Osteoblast (primary cell): ENCODE results near the gene LEF1. TPM values are rescaled to one million over a fixed set of nuclear protein-coding genes. Genes with fewer than 3 reads are reported as not detected.
A peak's percentile ranks its signal among the peaks of the same experiment; 100 is the strongest.

Source experiments
- DNase-seq: peaks from one replicate; pipeline ENCODE4 v3.0.0; 2011; ENCODE audit warnings: low spot score, mixed read lengths; ENCODE audit not compliant: insufficient read length; ENCODE audit errors: missing footprints
- H2AFZ ChIP-seq: 2 replicates; pipeline ENCODE4 v1.6.0; 2011; ENCODE audit warnings: mild to moderate bottlenecking, low read length
- H3K27ac ChIP-seq: 2 replicates; pipeline ENCODE4 v1.5.1; 2011; ENCODE audit warnings: mild to moderate bottlenecking, low read depth, low read length, moderate library complexity
- H3K27me3 ChIP-seq: 2 replicates; pipeline ENCODE4 v1.6.0; 2012; ENCODE audit warnings: mild to moderate bottlenecking, control low read depth, inconsistent platforms, low read length, moderate library complexity; ENCODE audit not compliant: insufficient read depth
- H3K36me3 ChIP-seq: 2 replicates; pipeline ENCODE4 v1.5.1; 2011; ENCODE audit warnings: mild to moderate bottlenecking, low read length, control low read depth, moderate library complexity; ENCODE audit not compliant: insufficient read depth
- H3K4me1 ChIP-seq: 2 replicates; pipeline ENCODE4 v1.5.1; 2011; ENCODE audit warnings: mild to moderate bottlenecking, low read length, control low read depth, moderate library complexity; ENCODE audit not compliant: insufficient read depth
- H3K4me2 ChIP-seq: 2 replicates; pipeline ENCODE4 v1.6.0; 2011; ENCODE audit warnings: mild to moderate bottlenecking, low read length; ENCODE audit not compliant: insufficient read depth
- H3K4me3 ChIP-seq: fragments of 200-600 bp; sonication (generic); 3 replicates; pipeline ENCODE4 v1.5.1; 2012; ENCODE audit warnings: mild to moderate bottlenecking, low read length, inconsistent platforms; ENCODE audit not compliant: insufficient read depth
- H3K79me2 ChIP-seq: 2 replicates; pipeline ENCODE4 v1.6.0; 2012; ENCODE audit warnings: mild to moderate bottlenecking, low read length, control low read depth, inconsistent platforms; ENCODE audit not compliant: insufficient read depth
- H3K9me3 ChIP-seq: 2 replicates; pipeline ENCODE4 v1.5.1; 2011; ENCODE audit warnings: low read depth, low read length, control low read depth
- H4K20me1 ChIP-seq: 2 replicates; pipeline ENCODE4 v1.6.0; 2012; ENCODE audit warnings: mild to moderate bottlenecking, low read length, control low read depth; ENCODE audit not compliant: insufficient read depth
- CTCF ChIP-seq: IDR thresholded peaks from 2 replicates; pipeline ENCODE4 v1.5.1; 2011; ENCODE audit warnings: mild to moderate bottlenecking, low read depth, low read length, moderate library complexity; ENCODE audit errors: extremely low read depth
- total RNA-seq: library from RNA; depleted of rRNA; stranded (reverse); fragments of >200 nt; gene quantifications from 2 replicates; pipeline ENCODE4 v1.2.3, GENCODE V29; 2012

The LEF1 gene
- total RNA-seq, 1 donor: 5.8 TPM

DNA sequence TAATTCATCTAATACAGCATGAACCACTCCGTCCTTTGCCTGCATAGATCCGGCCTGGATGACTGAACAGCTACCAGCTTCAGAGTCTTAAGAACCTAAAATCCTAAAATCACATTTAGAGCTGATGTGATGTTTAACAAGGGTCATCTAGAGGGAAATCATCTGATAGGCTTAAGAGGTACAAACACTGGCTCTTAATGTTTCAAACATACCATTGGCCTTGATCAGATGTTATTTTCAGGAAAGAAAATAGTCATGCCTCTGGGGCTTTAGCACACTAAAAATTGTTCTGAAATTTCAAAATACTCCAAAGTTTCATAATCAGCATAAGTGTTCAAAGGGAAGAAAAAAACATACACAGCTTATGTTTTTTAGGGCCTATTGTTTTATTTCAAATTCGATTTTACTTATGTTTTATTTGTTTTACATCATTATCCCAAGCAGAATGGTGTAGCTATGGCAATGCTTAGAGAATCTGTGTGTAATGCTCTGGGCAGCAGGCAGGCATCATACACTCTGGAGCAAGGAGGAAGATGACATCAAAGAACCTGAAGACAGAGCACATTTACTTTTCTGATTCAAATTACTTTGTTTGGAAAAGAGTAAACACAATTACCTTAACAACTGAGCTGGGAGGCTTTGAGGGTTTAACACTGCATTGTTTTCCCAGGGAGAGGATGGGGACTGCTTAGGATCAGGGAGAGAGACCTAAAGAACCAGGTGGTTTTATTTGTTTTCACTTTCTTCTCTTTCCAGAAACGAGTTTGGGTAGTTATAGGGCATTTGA, 25.3 kb upstream of the LEF1 start:
- Histone ChIP-seq H3K36me3 (no peaks in the 10 kb centered on the region), H3K4me2 (peak overlapping the region; percentile 26), H4K20me1 (no peaks in the 10 kb centered on the region), H3K79me2 (no peaks in the 10 kb centered on the region), H3K27ac (peak overlapping the region; percentile 40), H3K27me3 (no peaks in the 10 kb centered on the region), H3K4me3 (no peak overlapping the region), H2AFZ (peak overlapping the region; percentile 72), H3K4me1 (peaks cover 12% of the 10 kb centered on the region), H3K9me3 (no peaks in the 10 kb centered on the region)
- peak; percentile 83 for DNase-seq
- no peak for TF ChIP-seq CTCF

GRCh38 chr4:108192935-108193334, 24.2 kb upstream of the LEF1 start:
- no peak for DNase-seq
- H3K4me3 ChIP-seq: no peak overlapping the region
- no peak overlapping the region for H3K27ac ChIP-seq
- no peaks in the 10 kb centered on the region for H3K79me2 ChIP-seq
- no peaks in the 10 kb centered on the region for H3K27me3 ChIP-seq
- no peak overlapping the region for H3K4me2 ChIP-seq
- H3K36me3 ChIP-seq: no peaks in the 10 kb centered on the region
- H3K4me1 ChIP-seq: peaks cover 12% of the 10 kb centered on the region
- TF ChIP-seq CTCF: no peak
- no peaks in the 10 kb centered on the region for H3K9me3 ChIP-seq
- no peaks in the 10 kb centered on the region for H4K20me1 ChIP-seq
- no peak overlapping the region for H2AFZ ChIP-seq

DNA sequence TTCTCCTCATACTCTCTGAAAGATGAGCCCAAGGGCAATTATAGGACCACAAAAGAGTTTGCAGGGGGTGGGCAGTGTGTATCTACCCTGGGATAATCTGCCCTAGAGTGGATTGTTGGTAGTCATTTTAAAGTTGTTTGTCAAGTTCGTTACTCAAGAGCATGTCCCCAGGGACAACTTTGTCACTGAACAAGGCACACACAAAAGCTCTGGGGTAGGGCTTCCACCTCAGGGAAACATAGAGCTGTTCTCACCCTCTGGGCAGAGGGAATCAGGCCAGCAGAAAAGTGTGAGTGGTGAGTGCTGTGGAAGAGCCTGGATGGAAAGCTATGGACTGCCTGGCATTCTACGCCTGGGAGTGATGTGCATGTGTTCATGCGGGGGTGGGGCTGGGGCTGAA, 23.3 kb upstream of the LEF1 start:
- no peak overlapping the region for H3K4me2 ChIP-seq
- DNase-seq: no peak
- no peak overlapping the region for H3K4me3 ChIP-seq
- no peak overlapping the region for H2AFZ ChIP-seq
- H4K20me1 ChIP-seq: no peaks in the 10 kb centered on the region
- no peaks in the 10 kb centered on the region for H3K27me3 ChIP-seq
- no peak overlapping the region for H3K27ac ChIP-seq
- no peak for TF ChIP-seq CTCF
- peaks cover 12% of the 10 kb centered on the region for H3K4me1 ChIP-seq
- no peaks in the 10 kb centered on the region for H3K36me3 ChIP-seq
- H3K79me2 ChIP-seq: no peaks in the 10 kb centered on the region
- no peaks in the 10 kb centered on the region for H3K9me3 ChIP-seq

GRCh38 chr4:108191269-108191914, 22.7 kb upstream of the LEF1 start:
- no peak for DNase-seq
- Histone ChIP-seq H3K27ac (no peak overlapping the region), H3K4me2 (no peak overlapping the region)

More at GRCh38 chr4:108191269-108191914, 22.7 kb upstream of the LEF1 start:
- Histone ChIP-seq H3K9me3 (no peaks in the 10 kb centered on the region), H3K4me1 (peaks cover 12% of the 10 kb centered on the region), H4K20me1 (no peaks in the 10 kb centered on the region), H3K4me3 (no peak overlapping the region), H3K27me3 (no peaks in the 10 kb centered on the region), H3K36me3 (no peaks in the 10 kb centered on the region), H2AFZ (no peak overlapping the region), H3K79me2 (no peaks in the 10 kb centered on the region)
- no peak for TF ChIP-seq CTCF
